HG02938 (cell line): ENCODE data around the gene CAPZA3.
"Not testable (repeated sequence)": the region's sequence is repeated elsewhere in the genome, so short reads cannot be mapped to it uniquely, and the experiment has no call there.

Source experiments
- ATAC-seq: cut with Tn5 transposase; IDR thresholded peaks from one replicate; pipeline ENCODE4 v1.9.1; 2021; ENCODE audit warnings: mild to moderate bottlenecking, moderate library complexity; ENCODE audit not compliant: unreplicated experiment

CAPZA3 gene, protein sequence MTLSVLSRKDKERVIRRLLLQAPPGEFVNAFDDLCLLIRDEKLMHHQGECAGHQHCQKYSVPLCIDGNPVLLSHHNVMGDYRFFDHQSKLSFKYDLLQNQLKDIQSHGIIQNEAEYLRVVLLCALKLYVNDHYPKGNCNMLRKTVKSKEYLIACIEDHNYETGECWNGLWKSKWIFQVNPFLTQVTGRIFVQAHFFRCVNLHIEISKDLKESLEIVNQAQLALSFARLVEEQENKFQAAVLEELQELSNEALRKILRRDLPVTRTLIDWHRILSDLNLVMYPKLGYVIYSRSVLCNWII

DNA sequence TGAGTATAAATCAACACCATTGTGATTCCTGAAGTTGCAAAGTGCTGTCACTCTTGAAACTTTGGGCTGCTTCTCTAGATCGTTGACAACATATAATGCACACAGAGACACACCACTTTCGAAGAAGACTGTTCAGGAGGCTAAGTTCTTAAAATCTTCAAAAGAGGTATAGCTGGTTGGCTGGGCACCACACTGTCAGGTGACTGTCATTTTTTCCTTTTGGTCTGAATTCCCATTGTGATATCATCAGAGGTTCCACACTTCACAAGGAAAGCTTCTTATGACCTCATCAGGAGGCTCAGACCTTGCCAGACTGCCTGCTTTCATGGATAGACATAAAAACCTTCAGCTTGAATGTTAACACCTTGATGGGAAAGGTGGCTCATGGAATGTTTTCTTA is at the start of gene CAPZA3, which contains the start of gene PLCZ1:
Gene CAPZA3 (plus strand): TSS at position 301 of the 400 bp plus-strand sequence. CDS start 150 bp downstream, outside the sequence.
Gene PLCZ1 (minus strand): TSS at position 194 of the 400 bp plus-strand sequence. CDS start 641 bp downstream, outside the sequence.
- ATAC-seq, result no peak

DNA sequence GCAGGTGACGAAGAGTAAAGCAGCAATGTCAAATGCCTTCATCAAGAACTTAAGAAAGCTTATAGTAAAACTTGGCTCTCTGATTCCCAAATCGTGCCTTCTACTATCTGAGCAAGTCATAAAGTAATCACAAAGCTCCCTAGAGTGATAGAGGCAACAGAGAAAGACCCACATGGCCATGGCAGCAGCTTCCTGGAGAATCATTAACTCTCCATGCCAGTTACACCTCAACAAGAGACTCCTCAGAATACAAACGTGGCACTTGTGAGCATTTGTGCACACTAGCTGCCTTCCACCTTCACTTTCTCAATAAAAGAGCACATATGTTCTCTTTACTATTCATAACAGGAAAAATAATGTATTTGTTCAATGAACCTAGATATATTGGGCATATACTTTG is 48.1 kb upstream of the CAPZA3 start:
- no peak for ATAC-seq

DNA sequence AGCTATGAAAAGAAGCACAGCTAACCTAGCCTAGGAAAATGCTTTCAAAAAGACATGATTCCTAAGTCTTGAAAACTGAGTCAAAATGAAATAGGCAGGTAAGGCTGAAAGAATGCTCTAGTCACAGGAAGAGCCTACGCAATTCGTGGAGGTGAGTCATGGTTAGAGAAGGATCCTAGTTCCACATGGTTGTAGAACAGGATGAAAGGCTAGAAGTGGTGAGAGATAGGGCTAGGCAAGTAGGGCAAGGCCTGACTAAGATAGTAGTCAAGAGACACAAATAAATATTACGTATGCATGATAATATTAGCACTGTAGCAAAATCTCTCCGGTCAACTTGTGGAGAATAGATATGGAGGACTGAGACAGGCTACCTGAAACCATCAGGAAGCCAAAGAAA is 47.3 kb upstream of the CAPZA3 start:
- ATAC-seq, result no peak

DNA sequence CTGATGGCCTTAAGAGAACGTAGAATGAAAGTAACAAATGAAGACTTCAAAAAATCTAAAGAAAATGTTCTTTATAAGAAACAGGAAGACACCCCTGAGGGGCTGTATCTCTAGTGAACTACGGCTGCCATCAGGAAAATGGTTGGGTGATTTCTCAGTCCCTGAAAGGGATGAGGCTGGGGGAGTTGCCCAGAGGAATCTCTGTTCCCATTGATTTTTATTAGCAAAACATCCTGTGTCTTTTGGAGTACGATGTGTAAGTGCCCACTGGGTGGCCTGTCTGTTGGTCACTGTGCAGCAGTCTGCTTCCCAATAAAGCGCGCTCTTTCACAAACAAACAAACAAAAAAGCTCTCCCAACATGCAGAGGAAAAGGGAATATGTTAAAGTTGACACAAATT is 43.9 kb upstream of the CAPZA3 start:
- ATAC-seq, result not testable (repeated sequence)

DNA sequence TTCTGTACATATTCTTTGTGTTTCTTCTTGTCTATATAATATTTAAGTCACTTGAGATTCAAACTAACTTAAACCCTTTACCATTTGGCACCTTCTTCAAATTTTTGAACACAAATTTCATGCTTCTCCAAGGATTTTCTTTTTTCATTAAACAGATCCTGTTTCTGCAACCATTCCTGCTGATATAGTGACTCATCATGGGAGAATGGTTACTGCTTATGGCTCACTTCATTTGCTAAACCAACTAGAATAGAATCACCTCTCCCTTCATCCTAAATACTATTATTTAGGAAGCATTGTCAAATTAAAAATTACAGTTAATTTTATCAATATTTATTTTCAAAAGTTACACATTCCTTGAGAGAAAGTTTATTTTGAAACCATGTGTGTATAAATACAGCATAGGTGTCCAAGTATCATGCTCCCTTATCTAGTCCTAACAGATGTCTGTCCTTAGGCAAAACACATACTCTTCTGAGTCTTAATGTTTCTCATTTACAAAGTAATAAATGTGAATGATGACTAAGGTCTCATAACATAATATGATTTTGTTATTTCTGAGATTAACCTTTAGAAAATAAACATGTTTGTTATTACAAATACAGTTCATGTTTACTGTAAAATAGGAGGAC is 40.8 kb upstream of the CAPZA3 start:
- no peak for ATAC-seq

DNA sequence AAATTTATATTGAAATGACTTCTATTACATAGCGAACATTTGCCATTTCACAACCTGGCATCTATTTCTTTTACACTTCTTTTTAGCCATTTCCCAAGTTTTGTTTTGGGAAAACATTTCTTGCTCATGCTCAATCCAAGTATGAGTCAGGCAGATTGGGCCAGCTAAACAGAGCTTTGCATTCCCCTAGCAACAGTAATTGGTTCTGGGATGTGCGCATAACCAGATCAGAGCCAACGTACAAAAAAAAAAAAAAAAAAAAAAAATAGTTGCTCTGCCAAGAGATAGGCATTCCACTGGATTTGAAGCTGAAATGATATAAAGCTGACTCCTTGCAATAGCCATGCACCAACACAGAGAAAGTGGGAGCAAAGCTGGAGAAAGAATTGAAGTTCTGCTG is 37.6 kb upstream of the CAPZA3 start:
- no peak for ATAC-seq

DNA sequence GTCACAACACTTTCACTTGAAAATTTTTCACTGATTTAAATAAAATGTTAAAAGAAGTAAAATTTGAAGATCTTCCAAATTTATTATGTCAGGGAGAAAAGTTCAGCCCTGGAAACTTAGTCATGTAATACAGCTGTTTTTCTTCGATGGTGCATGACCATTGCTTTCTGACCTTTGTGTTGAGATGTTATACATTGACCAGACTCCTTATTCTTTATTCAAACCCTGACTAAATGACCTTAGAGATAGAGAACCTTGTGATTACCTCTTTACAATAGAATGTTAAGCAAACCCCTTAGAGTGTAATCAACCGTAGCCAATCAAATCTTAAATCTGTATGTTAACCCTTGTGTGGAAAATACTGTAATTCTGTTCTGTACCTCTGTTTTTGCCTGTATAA is 34.6 kb upstream of the CAPZA3 start:
- ATAC-seq, result no peak

DNA sequence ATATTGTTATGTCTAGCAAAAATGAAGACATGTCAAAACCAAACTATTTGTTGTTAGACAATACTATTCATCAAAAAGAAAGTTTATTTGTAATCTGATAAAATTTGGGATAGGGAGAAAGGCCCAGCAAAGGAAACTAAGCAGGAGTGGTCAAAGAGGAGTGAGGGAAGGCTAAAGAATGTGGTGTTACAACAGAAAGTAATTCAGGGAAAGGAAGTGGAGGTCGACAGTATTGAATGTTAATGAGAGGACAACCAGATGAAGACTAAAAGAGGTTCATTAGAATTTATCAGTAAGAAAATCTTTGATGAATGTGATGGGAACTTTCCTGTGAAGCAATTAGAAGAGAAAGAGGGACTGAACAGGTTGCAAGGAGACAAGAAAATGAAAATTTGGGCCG is 34.0 kb upstream of the CAPZA3 start:
- ATAC-seq, result no peak

DNA sequence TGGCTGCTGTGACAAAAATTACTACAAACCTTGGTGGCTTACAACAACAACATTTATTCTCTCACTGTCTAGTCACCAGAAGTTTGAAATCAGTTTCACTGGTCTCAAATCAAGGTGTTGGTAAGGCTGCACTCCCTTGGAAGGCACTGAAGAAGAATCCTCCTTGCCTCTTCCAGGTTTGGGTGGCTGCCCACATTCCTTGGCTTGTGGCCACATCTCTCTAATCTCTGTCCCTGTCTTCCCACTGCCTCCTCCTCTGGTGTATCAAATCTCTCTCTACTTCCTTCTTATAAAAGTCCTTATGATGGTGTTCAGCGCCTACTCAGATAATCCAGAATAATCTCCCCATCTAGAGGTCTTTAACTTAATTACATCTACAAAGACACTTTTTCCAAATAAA is 31.1 kb upstream of the CAPZA3 start:
- ATAC-seq, result no peak

DNA sequence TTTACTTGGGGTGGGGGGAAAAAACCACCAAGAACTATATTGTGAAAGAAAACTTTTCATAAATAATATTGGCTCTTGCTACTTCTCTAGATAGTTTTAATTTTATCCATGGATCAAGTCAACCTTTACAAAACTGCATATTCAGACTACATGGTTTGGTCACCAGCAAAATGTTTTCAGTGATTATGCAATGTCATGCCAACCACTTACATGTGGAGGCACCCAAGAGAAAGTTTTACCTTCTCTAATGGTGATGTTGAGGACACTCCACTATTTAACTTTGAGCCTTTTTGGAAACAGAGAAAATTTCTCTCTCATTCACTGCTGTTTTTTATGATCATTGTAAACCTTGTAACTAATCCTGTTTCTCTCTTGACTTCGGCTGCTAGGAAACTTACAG is 21.7 kb upstream of the CAPZA3 start:
- ATAC-seq, result no peak

DNA sequence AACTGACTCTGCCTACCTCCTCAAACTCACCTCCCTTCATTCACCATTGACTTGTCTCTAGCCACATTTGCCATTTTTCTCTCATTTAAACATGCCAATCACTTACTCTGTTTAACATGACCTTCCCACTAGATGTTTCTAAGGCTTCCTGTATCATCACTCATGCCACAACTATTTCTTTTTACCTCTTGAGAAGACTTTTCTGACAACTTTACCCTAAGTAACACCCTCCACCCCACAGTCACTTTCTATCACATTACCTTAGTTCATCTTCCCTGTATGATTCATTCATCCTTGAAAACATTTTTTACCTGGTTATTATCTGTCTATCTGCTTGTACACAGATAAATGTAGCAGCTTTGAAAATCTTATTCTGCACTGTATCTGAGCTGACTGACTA is 19.5 kb upstream of the CAPZA3 start:
- no peak for ATAC-seq

DNA sequence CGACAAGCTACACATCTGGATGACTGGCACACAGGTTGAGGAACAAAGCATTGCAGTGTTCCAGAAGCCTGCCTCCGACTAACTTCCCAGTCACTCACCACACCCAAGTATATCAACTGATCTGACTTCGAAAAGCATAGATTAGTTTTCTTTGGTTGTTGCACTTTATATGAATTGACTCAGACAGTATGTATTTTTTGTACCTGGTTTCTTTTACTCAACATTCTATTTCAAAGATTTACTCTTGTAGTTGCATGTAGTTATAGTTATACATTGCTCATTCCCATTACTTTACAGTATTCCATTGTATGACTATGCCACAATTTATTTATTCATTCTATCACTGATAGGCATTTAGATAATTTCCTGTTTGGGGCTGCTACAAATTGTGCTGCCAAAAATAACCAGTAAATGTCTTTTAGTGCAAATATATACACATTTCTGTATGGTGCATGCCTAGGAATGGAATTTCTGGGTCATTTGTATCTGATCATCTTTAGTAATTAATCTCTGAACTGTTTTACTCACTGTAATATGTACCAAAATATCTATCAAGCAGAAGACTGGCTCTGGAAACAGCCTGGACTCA is 17.9 kb upstream of the CAPZA3 start:
- ATAC-seq, result no peak

DNA sequence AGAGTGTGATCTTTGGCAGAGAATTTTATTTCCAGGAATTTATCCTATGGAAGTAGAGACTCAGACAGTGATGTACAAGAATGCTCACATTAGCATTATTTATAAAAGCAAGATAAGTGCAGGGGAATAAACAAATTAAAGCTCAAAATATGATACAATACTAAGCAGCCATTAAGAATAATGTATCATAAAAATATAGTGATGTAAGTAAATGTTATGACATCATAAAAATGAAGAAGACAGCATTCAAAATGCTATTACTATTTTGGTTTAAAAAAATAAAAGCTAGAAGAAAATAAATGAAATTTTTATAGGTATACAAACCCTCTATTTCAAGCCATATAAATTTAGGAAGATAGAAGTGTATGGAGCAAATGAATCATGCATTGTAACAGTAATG is 17.2 kb upstream of the CAPZA3 start:
- ATAC-seq, result no peak

DNA sequence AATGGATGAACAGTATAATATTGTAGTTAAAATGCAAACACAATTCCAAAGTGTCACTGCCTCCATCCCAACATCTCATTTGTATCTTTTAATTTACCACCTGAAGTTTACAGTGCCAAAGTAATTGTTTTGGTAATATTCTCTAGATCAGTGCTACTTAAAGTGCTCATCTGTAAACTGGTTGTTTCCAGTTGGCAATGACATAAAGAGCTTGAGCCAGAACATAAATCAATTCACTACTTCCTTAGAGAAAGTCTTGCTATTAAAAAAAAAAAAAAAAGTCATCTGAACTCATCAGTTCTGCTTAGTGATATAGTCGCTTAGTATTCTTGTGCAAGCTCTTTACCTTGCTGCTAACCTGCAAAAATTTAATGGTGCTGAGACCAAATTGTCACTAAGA is 16.5 kb upstream of the CAPZA3 start:
- no peak for ATAC-seq

DNA sequence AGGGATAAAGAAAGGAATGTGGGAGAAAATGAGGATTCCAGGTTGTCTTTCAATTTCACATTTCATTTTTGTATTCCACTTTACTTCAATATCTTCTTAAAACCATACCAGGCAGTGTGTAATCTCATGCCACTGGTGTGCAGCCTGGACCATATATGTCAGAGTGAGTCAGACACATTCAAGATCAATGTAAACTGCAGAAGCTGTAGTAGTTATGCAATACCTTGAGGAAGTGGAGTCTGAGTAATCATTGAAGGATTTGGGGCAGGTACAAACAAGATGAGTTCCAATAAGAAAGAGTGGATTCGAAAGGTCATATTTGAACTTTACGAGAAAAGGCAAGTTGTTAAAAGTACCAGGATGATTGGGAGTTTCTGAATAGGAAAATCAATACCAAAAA is 14.2 kb upstream of the CAPZA3 start:
- no peak for ATAC-seq

DNA sequence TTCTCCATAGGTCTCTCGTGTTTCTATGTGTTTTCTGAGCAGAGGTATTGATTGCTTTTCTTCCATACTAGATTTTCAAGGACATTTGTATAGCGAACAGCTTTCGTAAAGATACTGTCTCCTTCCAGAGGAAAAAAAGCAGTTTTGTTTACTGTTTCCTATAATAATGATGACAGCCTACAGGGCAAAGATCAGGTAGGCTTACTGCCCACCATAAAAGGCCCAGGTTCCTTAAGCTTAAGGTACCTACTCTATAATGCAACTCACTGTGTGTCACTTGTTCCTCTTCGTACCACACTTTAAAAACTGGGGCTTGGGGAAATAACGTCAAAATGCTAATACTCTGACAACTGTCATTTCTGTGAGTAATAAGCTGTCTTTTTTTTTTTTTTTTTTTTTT is 6.8 kb upstream of the CAPZA3 start:
- ATAC-seq, result no peak

DNA sequence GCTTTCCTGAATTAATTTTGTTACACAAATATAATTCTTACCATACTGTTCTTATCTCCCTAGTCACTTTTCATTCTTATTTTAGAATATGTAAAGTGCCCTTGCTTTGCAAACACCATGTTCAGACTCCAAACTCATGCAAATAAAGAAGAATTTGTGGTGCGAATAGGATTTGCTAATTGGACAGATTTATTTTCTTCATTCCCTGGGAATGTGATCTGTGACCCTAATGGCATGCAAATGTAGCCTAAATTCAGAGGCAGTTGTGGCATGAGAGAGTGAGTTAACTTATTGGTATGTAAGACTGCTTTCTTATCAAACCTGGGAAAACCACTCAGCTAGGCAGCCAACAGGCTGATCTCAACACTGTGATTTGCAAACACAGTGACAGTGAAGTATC is 10.0 kb downstream of the CAPZA3 start:
- no peak for ATAC-seq

DNA sequence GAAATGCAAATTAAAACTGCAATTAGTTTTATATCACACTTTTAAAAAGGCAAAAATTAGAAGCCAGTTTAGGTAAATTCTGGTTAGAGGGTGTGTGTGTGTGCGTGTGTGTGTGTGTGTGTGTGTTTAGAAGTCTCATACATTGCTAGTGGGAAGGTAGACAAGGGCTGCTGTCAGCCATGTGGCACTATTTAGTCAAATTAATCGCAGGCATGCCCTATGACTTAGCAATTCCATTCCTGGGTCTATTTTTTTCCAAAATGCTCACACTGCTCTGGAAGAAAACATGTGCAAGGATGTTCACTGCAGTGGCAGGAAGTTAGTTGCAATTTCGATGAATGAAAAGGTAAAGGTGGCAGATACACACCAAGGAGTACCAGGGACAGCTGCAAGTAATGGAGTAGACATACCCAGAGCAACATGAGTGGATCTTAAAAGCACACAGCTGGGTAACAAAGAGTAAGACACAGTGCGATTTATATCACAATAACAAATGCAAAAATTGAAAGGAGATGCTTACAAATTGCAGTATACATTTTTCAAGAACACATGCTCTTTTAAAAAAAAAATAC is 11.6 kb downstream of the CAPZA3 start:
- no peak for ATAC-seq

DNA sequence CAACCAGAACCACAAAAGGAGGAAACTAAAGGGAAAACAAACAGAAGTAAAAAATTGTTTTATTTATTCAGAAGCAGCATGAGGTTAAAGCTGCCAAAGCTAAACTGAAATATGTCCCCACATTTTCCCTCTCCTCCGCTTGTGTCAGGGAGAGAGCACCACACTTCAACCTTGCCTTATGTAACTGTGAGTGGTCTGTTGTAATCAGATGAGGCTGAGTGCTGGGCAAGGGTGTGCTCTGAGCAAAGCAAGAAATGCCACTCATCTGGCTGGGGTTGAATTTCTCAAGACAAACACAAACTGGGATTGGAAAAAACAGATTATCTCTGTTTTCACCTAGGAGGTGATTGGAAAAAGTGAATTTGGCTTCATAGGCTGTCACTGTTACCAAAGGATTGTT is 12.2 kb downstream of the CAPZA3 start:
- no peak for ATAC-seq

DNA sequence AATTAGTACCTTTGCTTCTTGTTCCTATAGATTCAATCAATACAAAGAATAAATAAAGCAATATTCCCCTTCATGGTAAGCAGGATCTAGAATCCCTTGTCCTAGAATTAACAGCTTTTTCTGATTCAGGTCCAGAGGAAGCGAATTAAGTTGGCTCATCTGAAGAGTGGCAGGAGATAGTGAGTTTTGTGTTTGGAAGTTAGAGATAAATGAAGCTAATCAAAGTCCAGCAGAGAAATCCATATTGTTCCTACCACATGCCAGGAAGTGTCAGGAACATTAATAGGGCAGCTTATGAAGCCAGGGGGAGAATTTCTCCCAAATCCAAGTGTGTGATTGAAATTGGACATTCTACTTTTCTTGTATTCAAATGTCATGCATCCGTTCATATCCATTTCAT is 13.9 kb downstream of the CAPZA3 start:
- no peak for ATAC-seq

DNA sequence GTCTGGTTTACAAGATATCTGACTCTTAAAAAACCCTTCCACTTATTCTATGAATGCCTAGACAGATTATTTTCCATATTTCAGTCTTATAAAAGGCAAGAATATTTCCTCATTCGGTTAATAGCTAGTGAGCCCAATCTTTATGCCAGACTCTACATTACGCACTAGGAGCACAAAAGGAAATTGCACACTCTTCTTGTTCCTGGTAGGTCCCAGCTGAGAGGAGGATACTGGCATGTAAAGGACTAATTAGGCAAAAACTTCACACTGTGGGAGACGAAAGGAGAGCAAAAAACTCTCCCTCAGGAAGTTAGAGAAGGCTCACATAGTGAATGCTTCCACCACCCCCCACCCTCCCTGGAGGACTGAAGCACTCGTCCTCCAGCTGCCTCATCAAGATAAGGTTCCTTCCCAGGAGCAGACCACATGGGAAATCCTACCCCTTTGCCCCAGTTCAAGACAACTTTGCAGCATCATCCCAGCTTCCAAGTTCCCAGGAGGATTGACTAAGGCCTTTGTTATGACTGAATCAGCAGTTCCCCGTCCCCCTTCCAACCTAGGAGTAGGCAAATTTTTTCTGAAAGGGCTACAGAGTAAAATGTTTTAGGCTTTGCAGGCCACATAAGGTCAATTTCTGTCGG is 14.5 kb downstream of the CAPZA3 start:
- no peak for ATAC-seq

DNA sequence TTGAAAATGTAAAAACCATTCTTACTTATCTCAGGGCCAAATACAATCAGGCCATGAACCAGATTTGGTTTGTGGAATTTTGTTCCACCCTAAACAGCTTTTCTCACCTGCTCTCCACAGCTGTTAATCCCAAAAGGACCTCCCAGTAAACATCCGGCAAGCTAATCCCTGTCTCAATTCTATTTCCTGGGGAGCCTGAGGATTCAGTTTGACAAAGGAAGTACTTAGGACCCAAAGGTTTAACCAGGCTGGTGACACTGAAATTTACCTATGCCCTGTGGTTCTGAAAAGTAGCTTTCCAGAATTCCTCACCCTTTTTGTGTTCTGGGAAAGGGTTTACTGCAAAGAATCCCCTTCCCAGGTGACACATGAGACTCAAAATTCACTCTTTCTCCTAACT is 15.0 kb downstream of the CAPZA3 start:
- no peak for ATAC-seq
